GM20431 (cell line): ENCODE measurements around the gene RASAL1.

Experiments used
- in situ Hi-C: fragments of 300-500 bp; cut with MseI, MboI; formaldehyde crosslinking; loops from one replicate; pipeline ENCODE4 v1.15.0; 2020; ENCODE audit warnings: low sequenced_read_pairs; ENCODE audit not compliant: unreplicated experiment

Gene RASAL1

GRCh38 chr12:113102811-113103210 lies 32.8 kb downstream of the RASAL1 start:
- in situ Hi-C loops, result loop anchor here (10.0 kb wide), 1 partner anchor 58 kb away; no protein-coding TSS in a partner anchor

GRCh38 chr12:113101751-113102150 lies 33.8 kb downstream of the RASAL1 start:
- in situ Hi-C loops, result loop anchor here (10.0 kb wide), 1 partner anchor 57 kb away; no protein-coding TSS in a partner anchor

- in situ Hi-C loops, result loop anchor here (10.0 kb wide), 1 partner anchor 55 kb away; no protein-coding TSS in a partner anchor
These were observed 35.8 kb downstream of the RASAL1 start for GRCh38 chr12:113099764-113100163.

GRCh38 chr12:113099364-113099763 lies 36.2 kb downstream of the RASAL1 start:
- in situ Hi-C loops, result no loop called here

- in situ Hi-C loops, result no loop called here
These were observed 37.0 kb downstream of the RASAL1 start for GRCh38 chr12:113098441-113099028.

GRCh38 chr12:113097716-113098440 lies 37.7 kb downstream of the RASAL1 start:
- in situ Hi-C loops, result no loop called here

GRCh38 chr12:113096675-113097461 lies 38.7 kb downstream of the RASAL1 start:
- in situ Hi-C loops, result no loop called here

- in situ Hi-C loops, result no loop called here
These were observed 40.2 kb downstream of the RASAL1 start for GRCh38 chr12:113095405-113095804.

- in situ Hi-C loops, result no loop called here
These were observed 40.8 kb downstream of the RASAL1 start for GRCh38 chr12:113094738-113095137.

GRCh38 chr12:113093409-113094101 lies 42.0 kb downstream of the RASAL1 start:
- in situ Hi-C loops, result no loop called here

- in situ Hi-C loops, result no loop called here
These were observed 42.8 kb downstream of the RASAL1 start for GRCh38 chr12:113092607-113093408.

GRCh38 chr12:113091506-113091905 lies 44.1 kb downstream of the RASAL1 start:
- in situ Hi-C loops, result no loop called here

- in situ Hi-C loops, result no loop called here
These were observed 44.8 kb downstream of the RASAL1 start for GRCh38 chr12:113090740-113091139.

- in situ Hi-C loops, result no loop called here
These were observed 45.7 kb downstream of the RASAL1 start for GRCh38 chr12:113089839-113090238.

GRCh38 chr12:113088971-113089756 lies 46.4 kb downstream of the RASAL1 start:
- in situ Hi-C loops, result no loop called here

- in situ Hi-C loops, result no loop called here
These were observed 47.5 kb downstream of the RASAL1 start for GRCh38 chr12:113088037-113088436.

- in situ Hi-C loops, result no loop called here
These were observed 48.4 kb downstream of the RASAL1 start for GRCh38 chr12:113087193-113087592.

GRCh38 chr12:113086249-113087164 lies 49.1 kb downstream of the RASAL1 start:
- in situ Hi-C loops, result no loop called here
